Activated CD4-positive, alpha-beta T cell treated with anti-CD3 and anti-CD28 coated beads, Interleukin-2, amount 50 U/mL, for 48 hours (primary cell): Measurements from ENCODE around the gene SLC26A3.
"Not testable (repeated sequence)": the region's sequence is repeated elsewhere in the genome, so short reads cannot be mapped to it uniquely, and the experiment has no call there.

Experiments used
- DNase-seq, 2 experiments: peaks; one replicate each; pipeline ENCODE4 v3.0.0-alpha.2; 2020

SLC26A3 gene

DNA sequence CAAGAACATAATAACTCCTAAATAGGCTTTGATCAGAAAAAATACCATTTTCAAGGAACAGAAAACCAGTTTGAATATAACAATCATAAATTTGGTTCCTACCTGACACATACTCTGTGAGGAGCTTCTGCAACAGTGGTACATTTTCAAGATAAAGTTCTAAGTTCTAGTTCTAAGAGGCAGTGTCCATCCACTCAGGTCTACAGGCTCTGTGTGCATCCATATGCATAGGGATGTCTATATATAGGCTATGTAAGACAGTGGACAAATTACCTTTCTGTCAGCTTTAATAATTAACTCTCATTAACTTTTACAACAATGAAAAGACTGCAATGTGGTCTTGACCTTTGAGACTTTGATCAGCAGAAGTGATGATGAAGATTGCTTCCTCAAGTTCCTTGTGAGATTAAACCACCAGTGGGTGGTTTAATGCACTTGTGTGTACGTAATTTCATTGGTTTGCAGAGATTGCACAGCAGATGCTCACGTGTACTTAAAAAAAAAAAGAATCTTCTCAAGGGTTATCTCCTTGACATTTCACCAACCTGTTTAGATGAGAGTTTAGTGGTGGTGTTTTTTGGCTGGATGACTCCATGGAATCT, at the start of gene SLC26A3:
SLC26A3 (minus strand) TSS at position 215 of the 602 bp plus-strand sequence. CDS start 8,714 bp downstream, outside the sequence.
- no peak for DNase-seq

DNA sequence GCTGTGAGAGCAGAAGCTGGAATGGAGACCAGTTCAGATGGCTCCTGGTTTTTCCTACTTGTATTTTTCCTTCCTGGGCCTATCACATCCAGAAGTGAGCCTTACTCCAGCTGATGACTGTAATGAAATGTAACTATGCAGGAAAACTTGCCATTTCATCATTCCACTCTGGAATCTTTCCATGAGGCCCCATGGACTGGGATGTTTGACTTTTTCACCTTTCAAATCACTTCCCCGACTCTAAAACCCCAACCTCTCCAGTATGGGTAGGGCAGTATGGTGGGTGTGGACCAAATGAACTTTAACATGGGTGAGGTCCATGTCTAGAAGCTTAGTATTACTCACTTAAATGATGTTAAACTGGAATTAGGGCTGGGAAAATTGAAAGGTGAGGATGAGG, 47.6 kb upstream of the SLC26A3 start:
- no peak for DNase-seq

DNA sequence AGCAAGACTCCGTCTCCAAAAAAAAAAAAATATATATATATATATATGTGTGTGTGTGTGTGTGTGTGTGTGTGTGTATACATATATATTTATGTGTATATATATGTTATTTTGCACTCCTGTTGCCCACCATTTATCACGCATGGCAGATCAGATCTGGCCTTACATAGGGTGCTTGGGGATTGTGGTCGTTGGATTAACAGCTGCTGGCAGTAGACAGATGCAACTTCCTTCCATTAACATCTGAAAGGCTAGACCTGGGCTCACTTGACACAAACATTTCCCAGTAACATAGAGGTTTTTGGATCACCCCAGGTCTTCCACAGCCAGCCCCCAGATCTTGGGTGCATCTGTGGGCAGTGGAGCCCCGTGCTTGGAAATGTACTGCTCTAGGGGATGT, 47.2 kb upstream of the SLC26A3 start:
- no peak for DNase-seq

DNA sequence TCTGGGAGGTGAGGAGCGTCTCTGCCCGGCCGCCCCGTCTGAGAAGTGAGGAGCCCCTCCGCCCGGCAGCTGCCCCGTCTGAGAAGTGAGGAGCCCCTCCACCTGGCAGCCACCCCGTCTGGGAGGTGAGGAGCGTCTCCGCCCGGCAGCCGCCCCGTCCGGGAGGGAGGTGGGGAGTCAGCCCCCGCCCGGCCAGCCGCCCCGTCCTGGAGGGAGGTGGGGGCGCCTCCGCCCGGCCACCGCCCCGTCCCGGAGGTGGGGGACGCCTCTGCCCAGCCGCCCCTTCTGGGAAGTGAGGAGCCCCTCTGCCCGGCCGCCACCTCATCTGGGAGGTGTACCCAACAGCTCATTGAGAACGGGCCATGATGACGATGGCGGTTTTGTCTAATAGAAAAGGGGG, 45.2 kb upstream of the SLC26A3 start:
- DNase-seq = not testable (repeated sequence)

DNA sequence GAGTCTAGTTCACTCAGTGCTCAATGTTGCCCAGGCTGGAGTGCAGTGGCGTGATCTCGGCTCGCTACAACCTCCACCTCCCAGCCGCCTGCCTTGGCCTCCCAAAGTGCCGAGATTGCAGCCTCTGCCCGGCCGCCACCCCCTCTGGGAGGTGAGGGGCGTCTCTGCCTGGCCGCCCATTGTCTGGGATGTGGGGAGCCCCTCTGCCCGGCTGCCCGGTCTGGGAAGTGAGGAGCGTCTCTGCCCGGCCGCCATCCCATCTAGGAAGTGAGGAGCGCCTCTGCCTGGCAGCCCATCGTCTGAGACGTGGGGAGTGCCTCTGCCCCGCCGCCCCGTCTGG, 44.8 kb upstream of the SLC26A3 start:
- not testable (repeated sequence) for DNase-seq

DNA sequence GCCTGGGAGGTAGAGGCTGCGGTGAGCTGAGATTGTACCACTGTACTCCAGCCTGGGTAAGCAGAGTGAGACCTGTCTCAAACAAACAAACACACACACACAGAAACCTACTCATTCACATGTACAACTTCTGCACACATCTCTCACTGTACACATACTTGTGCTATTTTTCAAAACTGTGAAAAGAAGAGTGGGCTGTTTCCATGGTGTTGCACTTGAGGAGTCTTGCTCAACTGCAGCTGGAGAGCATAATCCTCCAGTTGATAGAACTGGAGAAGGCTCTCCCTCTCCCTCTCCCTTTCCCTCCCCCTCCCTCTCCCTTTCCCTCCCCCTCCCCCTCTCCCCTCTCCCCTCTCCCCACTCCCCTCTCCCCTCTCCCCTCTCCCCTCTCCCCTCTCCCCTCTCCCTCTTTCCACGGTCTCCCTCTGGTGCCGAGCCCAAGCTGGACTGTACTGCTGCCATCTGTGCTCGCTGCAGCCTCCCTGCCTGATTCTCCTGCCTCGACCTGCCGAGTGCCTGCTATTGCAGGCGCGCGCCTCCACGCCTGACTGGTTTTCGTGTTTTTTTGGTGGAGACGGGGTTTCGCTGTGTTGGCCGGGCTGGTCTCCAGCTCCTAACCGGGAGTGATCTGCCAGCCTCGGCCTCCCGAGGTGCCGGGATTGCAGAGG, 44.3 kb upstream of the SLC26A3 start:
- no peak for DNase-seq

DNA sequence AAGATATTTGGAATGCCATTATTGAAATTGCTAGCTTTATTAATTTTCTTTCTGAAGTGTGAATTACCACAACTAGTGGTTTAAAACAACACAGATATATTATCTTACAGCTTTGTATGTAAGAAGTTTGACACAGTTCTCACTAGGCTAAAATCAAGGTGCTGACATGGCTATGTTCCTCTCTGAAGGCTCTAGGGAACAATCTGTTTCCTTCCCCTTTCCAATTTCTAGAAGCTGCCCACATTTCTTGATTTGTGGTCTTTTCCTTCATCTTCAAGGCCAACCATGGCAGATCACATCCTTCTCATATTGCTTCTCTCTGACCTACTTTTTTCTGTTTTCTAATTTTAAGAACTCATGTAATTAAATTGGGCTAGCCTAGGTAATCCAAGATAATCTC, 43.3 kb upstream of the SLC26A3 start:
- DNase-seq = no peak

DNA sequence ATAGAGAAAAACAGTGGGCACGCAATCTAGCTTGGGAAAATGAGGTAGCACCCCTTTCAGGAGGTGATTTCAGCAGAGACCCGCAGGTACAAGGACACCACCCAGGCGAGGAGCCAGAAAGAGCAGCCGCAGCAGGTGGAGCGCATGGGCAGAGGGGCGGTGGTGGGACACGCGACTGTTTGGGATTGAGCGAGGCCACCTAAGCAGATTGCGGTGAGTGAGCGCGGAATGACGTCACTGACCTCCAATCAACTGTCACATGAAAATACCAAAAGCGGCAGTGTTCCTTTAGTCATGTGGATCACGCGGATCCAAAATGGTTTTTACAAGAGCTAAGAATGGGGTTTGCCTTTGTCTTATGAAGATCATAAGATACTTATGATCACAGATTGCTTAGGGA, 40.2 kb upstream of the SLC26A3 start:
- no peak for DNase-seq

DNA sequence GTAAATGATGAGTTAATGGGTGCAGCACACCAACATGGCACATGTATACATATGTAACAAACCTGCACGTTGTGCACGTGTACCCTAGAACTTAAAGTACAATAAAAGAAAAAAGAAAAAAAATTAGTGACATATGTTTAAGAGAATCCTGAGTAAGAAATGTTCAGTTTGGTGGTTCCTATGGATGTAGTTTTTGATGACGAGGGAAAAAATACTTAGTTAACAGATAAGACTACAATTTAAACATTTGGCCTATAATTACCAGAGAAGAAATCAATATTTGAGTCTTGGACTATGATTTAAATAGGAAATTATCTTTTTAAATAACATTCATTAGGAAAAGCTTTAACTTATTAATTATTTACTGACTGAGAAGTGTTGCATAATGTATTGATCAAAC, 39.2 kb upstream of the SLC26A3 start:
- no peak for DNase-seq

DNA sequence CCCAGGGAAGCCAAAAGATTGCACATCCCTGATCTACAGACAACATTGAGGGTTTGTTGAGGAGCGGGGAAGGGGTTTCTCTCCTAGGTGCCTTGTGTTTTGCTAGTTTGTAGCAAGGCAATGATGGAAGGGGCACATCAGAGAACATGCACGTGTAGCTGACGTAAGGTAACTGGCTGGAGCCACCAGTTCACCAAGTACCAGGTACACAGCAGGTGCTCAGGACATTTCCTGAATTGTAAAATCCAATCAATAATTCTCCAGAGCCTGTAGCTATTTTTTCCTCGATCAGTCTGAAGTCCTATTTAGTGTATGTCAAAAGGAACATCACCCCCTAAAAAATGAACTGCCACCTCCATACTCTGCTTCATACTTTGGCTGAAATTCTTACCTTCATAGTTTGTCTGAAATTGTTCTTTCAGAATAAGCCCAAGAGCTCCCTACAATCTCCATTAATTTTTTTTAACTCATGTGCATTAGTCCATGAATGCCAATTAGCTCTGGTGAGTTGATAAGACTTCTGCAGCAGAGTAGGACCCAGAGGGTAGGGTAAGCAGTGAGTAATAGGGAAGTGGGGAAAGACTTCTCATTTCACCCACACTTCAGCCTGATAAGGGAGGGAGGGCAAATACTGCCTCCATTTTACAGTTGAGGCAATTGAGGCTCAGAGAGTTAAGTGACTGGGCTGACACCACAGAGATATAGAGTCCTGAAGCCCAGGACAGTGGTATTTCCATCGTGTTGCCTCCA, 36.0 kb upstream of the SLC26A3 start:
- DNase-seq = no peak

DNA sequence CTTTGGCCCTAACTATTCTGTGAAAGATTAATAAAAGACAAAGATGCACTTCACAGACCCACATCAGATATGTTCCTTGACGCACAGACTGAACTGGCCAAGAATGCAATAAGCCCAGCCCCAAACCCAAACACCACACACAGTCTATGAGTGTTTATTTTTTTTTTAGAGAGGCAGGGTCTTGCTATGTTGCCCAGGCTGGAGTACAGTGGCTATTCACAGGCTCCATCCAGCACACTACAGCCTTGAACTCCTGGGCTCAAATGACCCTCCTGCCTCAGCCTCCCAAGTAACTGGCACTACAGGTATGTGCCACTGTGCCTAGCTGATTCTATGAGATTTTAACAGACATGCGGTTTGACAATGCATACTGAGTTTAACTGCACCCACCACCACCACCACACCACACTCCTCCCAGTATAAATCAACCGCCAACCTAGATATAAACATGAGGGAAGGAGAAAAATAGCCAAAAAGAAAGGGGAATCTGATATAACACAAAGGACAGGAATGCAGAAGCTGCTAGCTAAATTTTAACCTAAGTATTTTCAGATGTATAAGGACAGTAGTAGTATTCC, 35.1 kb upstream of the SLC26A3 start:
- DNase-seq = no peak

DNA sequence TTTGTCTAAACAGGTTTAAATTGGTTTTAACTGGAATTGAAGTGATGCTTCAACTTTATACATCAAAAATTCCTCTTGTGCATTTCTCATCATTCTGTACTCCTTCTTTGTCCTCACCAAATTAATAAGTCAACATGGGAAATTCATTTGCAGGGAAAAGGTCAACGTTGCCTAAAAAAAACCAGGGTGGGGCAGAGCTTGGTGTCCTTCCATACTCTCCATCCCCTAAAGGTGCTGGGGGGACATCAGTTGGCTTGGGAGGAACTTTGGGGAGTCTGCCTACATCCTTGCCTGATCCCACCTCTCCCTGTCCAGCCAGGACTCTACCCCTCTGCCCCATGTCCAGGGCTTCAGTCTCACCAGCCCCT, 34.1 kb upstream of the SLC26A3 start:
- no peak for DNase-seq

DNA sequence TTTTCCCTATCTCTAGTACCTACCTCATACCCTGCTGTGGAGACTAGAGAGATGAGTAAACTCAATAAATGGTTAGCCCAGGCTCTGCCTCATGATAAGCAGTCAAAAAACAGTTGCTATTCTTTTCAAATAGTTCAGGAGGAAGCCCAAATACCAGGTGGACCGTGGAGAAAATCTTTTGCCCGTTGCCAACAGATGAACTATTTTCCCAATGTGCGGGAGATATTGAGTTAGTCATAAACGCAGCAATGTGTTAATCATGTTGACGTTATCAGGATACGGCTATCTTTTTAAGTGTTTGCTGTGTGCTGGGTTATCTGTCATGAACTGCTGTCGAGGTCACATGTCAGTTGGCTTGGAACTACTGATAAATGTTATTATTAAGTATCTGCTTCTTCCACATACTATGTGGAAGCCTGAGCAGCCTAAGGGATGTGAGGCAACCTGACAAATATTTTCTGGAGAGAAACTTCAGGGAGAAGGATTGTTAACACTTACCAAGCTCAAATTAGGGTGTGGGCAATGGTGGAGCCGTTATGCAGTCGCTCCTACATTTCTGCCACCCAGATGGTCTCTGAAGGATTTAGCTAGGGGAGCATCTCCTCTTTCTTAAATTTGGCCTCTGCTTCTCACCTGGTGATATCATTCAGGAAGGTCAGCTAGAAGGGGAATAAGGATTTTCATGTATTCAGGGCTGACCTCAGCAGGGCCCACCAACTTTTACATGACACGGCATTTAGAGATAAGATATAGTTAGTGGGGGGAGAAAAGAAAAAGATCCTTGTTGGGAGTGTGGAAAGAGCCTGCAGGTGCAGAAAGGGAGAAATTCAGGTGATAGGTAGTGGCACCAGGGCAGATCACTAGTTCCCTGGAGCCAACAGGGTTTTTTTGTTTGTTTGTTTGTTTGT, 33.5 kb upstream of the SLC26A3 start:
- no peak for DNase-seq

DNA sequence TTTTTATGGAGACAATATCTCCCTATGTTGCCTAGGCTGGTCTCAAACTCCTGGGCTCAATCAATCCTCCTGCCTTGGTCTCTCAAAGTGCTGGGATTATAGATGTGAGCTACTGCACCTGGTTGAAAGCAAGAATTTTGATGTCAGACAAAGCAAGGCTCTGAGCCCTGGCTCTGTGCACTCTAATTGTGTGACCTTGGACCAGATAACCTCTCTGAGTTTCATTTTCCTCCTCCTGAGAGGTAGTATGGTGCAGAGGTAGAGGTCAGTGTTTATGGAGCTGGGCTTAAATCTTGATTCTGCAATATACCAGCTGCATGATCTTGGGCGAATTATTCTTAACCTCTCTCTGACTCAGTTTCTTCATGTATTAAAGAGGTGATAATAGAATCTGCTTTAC, 31.4 kb upstream of the SLC26A3 start:
- DNase-seq = no peak

DNA sequence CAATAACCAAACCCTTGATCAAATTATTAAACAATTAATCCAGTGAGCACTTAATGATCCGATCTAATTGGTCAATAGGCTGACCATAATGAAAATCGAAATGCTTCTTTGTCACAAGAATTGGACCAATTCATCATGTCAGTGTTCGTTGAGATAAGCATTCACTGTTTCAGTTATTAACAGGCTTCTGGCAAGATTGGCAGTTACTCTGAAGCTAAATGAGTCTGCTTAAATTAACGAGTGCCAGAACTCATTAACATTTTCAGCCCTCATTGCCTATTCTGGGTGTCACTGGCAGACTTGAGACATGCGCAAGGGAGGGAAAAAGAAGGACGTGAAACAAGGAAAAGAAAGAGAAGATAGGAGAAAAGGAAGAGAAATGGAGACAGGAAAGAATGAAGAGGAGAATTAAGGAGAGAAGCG, 30.7 kb upstream of the SLC26A3 start:
- no peak for DNase-seq

DNA sequence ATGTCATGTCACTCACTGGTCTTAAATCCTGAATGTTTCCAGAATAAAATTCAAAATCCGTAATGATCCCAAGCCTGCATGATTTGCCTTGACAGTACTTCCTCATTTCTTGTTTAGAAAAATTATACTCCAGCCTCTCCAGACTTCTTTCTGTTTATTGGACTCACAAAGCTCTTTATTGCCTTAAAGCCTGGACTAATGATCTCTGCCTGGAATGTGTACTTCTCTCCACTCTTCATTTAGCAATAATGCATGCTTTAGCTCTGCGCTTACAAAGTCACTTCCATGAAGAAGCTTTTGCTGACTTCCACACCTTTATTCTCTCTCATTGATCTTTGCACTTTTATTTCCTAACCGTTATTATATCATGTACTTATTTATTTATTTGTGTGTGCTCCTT, 27.4 kb upstream of the SLC26A3 start:
- DNase-seq = no peak

DNA sequence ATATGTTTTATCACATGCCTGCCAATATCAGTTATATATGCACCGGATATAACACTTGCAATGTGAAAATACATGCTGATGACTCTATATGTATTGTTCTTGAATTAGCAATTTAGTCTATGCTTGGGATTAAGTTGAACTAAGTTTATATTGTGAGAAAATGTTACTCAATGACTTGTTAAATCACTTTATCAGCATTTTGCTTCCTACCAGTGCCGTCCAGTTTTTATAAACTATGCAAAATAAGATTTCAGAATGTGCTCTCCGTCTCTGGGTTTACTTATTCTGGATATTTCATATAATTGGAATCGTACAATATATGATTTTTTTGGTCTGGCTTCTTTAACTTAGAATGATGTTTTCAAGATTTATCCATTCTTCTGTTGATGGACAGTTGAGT, 25.5 kb upstream of the SLC26A3 start:
- DNase-seq = no peak

DNA sequence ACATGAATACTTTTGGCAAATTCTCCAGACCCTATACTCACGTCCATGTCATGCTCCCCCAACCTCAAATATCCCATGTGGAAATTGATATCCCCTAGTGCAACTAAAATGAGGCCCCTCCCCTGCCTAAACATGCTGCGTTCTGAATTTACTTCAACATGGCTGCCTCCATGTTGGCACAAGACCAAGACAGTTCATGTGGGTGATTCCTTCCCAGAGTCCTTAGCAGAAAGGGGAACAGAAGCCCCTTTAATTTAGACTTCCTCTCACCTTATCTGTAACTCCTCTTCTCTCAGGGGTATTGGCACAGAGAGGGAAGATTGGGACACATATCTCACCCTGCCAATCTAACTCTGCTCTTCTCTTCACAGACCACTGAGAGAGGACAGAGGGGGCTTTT, 24.5 kb upstream of the SLC26A3 start:
- DNase-seq = no peak

DNA sequence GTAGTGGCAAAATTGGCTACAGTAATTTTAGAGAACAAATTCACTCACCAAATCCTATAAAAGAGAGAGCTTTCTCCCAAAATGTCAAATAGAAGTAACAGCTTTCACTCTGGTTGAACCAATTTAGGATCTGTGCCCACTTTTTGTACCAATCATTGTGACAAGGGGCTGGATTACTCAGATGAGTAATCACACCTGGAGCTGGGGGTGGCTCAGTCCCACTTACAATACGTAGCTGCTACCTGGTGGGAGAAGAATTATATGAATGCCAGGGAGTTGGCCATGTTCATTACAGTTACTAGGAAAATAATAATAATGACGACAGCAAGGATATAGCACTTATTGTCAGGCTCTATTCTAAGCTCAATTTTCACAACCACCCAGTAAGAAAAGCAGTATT, 23.4 kb upstream of the SLC26A3 start:
- no peak for DNase-seq

DNA sequence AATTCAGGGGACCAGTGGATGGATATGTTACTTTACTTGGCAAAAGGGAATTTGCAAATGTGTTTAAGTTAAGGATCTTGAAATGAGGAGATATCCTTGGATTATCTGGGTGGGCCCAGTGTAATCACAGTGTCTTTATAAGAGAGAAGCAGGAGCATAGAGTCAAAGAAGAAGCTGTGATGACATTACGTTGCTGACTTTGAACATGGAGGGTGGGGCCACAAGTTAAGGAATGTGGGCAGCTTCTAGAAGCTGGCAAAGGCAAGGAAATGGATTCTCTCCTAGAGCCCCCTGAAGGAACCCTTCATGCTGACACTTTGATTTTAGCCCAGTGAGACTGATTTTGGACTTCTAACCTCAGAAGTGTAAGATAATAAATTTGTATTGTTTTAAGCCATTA, 21.8 kb upstream of the SLC26A3 start:
- DNase-seq = no peak

DNA sequence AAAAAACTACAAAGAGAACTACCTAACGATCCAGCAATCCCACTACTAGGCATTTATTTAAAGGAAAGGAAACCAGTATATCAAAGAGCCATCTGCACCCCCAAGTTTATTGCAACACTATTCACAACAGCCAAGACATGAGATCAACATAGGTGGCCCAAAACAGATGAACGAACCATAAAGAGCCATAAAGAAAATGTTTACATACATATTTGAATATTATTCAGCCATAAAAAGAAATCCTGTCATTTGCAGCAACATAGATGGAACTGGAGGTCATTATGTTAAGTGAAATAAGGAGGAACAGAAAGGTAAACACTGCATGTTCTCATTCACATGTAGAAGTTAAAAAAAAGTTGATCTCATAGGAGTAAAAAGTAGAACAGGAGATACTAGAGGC, 15.6 kb upstream of the SLC26A3 start:
- no peak for DNase-seq

DNA sequence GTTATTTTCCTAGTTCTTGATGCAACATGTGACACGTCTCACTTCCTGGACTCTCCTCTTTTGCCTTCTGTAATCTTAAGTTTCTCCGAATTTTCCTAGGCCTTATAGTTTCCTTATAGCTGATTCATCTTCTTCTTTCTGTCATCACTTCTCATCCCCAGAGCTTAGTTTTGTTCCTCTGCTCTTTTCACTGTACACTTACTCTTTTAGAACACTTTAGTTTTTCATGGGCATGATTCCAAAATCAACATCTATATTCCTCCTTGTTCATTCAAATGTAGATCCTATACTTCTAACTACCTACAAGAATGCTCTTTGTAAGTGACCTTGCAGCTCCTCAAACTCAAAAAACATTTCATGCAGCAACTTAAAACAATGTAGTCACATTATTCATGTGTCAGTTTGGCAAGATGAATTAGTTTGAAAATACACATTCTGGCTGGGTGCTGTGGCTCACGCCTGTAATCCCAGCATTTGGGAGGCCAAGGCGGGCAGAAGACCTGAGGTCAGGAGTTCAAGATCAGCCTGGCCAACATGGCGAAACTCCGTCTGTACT, 13.1 kb upstream of the SLC26A3 start:
- no peak for DNase-seq
